ENCODE data around the gene MPV17L2.

- TF ChIP-seq EZH2 (IDR thresholded peaks at IDR 0.05; ENCODE audit: borderline replicate concordance) (no peak), EZH2phosphoT487 (IDR thresholded peaks at IDR 0.05; ENCODE audit: low read depth, severe bottlenecking, unreplicated experiment) (no peak)
These were observed 25.6 kb downstream of the MPV17L2 start for GRCh38 chr19:18218600-18218999.
